Tibial nerve (tissue), 4 donors: ENCODE results near the gene ARID1B. TPM values are rescaled to one million over a fixed set of nuclear protein-coding genes. Genes with fewer than 3 reads are reported as not detected.

ENCODE experiments used
- DNase-seq, 2 donors: peaks; one replicate each; pipeline ENCODE4 v3.0.0-alpha.2; 2019; ENCODE audit warnings: low spot score in 2 of 2
- H3K27ac ChIP-seq, 4 donors: fragments of 200-600 bp; sonication (generic) in 3 of 4; one replicate each; pipeline ENCODE4 v1.5.1; 2017 to 2019; ENCODE audit warnings: mild to moderate bottlenecking in 1 of 4
- H3K27me3 ChIP-seq, 2 donors: fragments of 200-600 bp; sonication (generic) in 1 of 2; one replicate each; pipeline versions ENCODE4 v1.5.1 to v1.6.0; 2017 to 2019
- H3K36me3 ChIP-seq, 3 donors: fragments of 200-600 bp; sonication (generic); one replicate each; pipeline ENCODE4 v1.5.1; 2018 to 2019
- H3K4me1 ChIP-seq, 4 donors: fragments of 200-600 bp; sonication (generic) in 3 of 4; one replicate each; pipeline ENCODE4 v1.5.1; 2017 to 2019
- H3K4me3 ChIP-seq, 4 donors: fragments of 200-600 bp; sonication (generic) in 3 of 4; one replicate each; pipeline ENCODE4 v1.5.1; 2017 to 2019; ENCODE audit warnings: mild to moderate bottlenecking in 1 of 4, moderate library complexity in 1 of 4
- H3K9me3 ChIP-seq, 4 donors: fragments of 200-600 bp; sonication (generic) in 3 of 4; one replicate each; pipeline ENCODE4 v1.5.1; 2017 to 2019
- EP300 ChIP-seq, 2 donors: sonication (generic); formaldehyde crosslinking; IDR thresholded peaks; one replicate each; pipeline ENCODE4 v1.6.1; 2017; ENCODE audit warnings: antibody characterized with exemption in 2 of 2, mild to moderate bottlenecking in 1 of 2
- POLR2A ChIP-seq, 2 donors: fragments of 450-650 bp; IDR thresholded peaks; one replicate each; pipeline ENCODE4 v1.6.1; 2017; ENCODE audit warnings: antibody characterized with exemption in 2 of 2, mild to moderate bottlenecking in 2 of 2, moderate library complexity in 2 of 2
- WGBS, 2 donors: methylation state at CpG; one replicate each; pipeline ENCODE4 v1.1.5; 2018; 5-methylcytosine and 5-hydroxymethylcytosine counted together
- total RNA-seq, 4 donors: library from RNA; depleted of rRNA; stranded (reverse); fragments of >200 nt; gene quantifications; one replicate each; pipeline ENCODE4 v1.1.0, GENCODE V29; 2016
- TF ChIP-seq, protein P1 (sequence below), 5 experiments: fragments of 200-600 bp in 3 of 5; fragments of 450-650 bp in 2 of 5; sonication (generic) in 3 of 5; IDR thresholded peaks; one replicate each; pipeline ENCODE4 v1.5.1; 2016 to 2019; ENCODE audit warnings: antibody characterized with exemption in 5 of 5, mild to moderate bottlenecking in 3 of 5, moderate library complexity in 2 of 5

Gene ARID1B
- total RNA-seq, 4 donors from 2014 or later: 91.5 to 123 (median 110) TPM

DNA sequence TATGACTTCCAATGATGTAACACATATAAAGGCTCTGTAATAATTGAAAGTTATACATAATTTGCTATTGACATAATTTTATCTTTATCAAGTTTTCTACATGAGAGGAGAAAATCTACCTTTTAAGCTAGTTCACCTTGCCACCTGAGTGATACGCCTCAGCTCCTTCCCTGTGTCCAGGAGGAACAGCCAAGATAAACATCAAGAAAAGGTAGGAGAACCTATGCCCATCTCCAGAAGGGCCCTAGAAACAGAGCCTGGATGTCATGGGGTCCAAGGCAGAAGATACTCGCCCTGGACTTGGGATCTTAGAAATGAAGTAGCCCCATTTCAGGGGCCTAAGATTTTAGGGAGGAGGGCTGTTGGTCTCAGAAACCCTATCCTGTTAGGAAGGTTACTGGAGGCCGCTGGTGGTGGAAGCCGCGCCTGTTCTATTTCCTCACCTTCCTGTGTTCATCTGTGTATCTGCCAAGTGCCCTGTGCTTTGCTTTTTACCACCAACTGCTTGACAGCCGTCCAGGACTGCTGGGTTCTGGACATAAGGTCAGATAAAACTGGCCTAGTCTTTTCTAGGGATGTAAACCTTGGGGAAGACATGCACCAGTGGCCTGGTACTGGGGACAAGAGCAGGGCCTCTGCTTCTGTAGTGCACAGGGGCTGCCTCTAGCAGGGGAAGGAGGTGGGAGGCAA, 178.5 kb downstream of the ARID1B start:
- H3K27me3 ChIP-seq: no peaks in the 10 kb centered on the region
- H3K36me3 ChIP-seq: no peaks in the 10 kb centered on the region
- peaks cover 3 to 58% (median 18%) of the 10 kb centered on the region in 4 donors for H3K4me1 ChIP-seq
- peak overlapping the region in 2 of 4 donors; percentile 0 to 53 for H3K27ac ChIP-seq
- TF ChIP-seq, protein P1, sequence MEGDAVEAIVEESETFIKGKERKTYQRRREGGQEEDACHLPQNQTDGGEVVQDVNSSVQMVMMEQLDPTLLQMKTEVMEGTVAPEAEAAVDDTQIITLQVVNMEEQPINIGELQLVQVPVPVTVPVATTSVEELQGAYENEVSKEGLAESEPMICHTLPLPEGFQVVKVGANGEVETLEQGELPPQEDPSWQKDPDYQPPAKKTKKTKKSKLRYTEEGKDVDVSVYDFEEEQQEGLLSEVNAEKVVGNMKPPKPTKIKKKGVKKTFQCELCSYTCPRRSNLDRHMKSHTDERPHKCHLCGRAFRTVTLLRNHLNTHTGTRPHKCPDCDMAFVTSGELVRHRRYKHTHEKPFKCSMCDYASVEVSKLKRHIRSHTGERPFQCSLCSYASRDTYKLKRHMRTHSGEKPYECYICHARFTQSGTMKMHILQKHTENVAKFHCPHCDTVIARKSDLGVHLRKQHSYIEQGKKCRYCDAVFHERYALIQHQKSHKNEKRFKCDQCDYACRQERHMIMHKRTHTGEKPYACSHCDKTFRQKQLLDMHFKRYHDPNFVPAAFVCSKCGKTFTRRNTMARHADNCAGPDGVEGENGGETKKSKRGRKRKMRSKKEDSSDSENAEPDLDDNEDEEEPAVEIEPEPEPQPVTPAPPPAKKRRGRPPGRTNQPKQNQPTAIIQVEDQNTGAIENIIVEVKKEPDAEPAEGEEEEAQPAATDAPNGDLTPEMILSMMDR (IDR thresholded peaks at IDR 0.05): no peak
- TF ChIP-seq POLR2A (IDR thresholded peaks at IDR 0.05): no peak
- TF ChIP-seq EP300 (IDR thresholded peaks at IDR 0.05): peak in 1 of 2 donors; percentile 60
- no peaks in the 10 kb centered on the region for H3K9me3 ChIP-seq
- no peak overlapping the region for H3K4me3 ChIP-seq
- 69 to 80% methylated on average over 6 of the region's 6 CpGs for WGBS, 2 donors
- DNase-seq: peak in 1 of 2 donors; percentile 32

DNA sequence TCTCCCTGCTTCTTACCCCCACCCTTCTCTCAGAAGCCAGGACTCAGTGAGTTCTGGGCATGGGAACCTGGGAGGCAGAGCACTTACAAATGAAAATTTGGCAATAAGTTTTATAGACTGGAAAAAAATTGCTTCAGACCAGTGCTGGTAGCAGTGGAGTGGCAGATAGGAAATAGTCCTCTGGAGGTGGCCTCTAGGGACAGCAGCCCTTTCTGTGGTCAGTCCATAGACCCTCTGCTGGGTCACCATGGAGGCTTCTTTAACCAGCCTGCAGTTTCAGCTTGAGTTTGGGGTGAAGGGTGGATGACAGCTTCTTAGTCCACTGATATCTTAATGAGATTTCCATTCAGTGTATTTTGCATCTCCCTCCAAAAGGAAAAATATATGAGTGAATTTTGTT, 179.1 kb downstream of the ARID1B start:
- H3K27ac ChIP-seq: peak overlapping the region in 2 of 4 donors; percentile 0 to 53
- no peaks in the 10 kb centered on the region for H3K9me3 ChIP-seq
- peaks cover 3 to 58% (median 18%) of the 10 kb centered on the region in 4 donors for H3K4me1 ChIP-seq

DNA sequence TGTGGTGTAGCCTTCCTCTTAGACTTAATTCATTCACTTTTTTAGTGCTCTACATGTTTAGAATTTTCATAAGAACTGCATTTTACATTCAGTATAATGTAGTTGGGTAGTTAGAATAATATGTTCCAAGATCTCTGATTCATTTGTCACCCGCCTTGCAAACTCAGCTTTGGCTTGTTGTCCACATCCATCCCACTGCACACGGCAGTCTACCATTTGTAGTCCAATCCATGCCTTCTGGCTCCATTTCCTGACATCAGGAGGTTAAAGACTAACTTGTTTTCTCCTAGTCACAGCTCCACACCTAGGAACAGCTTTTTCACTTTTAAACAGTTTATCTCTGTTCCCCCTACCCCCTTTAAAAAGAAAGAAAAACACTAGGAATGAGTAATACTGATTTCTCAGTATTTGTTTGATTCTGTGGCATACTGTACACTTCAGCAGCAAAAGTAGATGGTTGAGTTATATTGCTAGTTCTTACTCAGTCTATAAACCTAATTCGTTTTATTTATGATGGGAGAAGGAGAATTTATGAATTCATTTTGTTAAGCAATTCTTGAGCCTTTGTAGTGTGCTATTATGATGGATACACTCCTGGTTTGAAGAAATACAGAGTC, 180.9 kb downstream of the ARID1B start:
- H3K27me3 ChIP-seq: no peaks in the 10 kb centered on the region
- TF ChIP-seq, protein P1 (IDR thresholded peaks at IDR 0.05): no peak
- no peak for TF ChIP-seq POLR2A (IDR thresholded peaks at IDR 0.05)
- H3K4me3 ChIP-seq: no peak overlapping the region
- H3K4me1 ChIP-seq: peaks cover 3 to 50% (median 16%) of the 10 kb centered on the region in 4 donors
- no peak overlapping the region for H3K27ac ChIP-seq
- no peak for DNase-seq
- H3K36me3 ChIP-seq: no peaks in the 10 kb centered on the region
- 89 to 90% methylated on average over 3 of the region's 3 CpGs for WGBS, 2 donors
- H3K9me3 ChIP-seq: no peaks in the 10 kb centered on the region

More for the DNA sequence above, 179.1 kb downstream of the ARID1B start:
- Histone ChIP-seq H3K4me3 (no peak overlapping the region), H3K27me3 (no peaks in the 10 kb centered on the region), H3K36me3 (no peaks in the 10 kb centered on the region)
- no peak for TF ChIP-seq POLR2A (IDR thresholded peaks at IDR 0.05)
- TF ChIP-seq EP300 (IDR thresholded peaks at IDR 0.05): no peak
- TF ChIP-seq, protein P1 (IDR thresholded peaks at IDR 0.05): no peak
- DNase-seq: no peak

GRCh38 chr6:156960525-156960924, 183.3 kb downstream of the ARID1B start:
- Histone ChIP-seq H3K27me3 (no peaks in the 10 kb centered on the region), H3K9me3 (no peaks in the 10 kb centered on the region), H3K36me3 (no peaks in the 10 kb centered on the region), H3K4me1 (peaks cover 0 to 50% (median 16%) of the 10 kb centered on the region in 4 donors), H3K27ac (peak overlapping the region in 1 of 4 donors; percentile 12), H3K4me3 (no peak overlapping the region)
- no peak for DNase-seq
- TF ChIP-seq EP300 (IDR thresholded peaks at IDR 0.05) (no peak), POLR2A (IDR thresholded peaks at IDR 0.05) (no peak)
- TF ChIP-seq, protein P1 (IDR thresholded peaks at IDR 0.05): no peak

DNA sequence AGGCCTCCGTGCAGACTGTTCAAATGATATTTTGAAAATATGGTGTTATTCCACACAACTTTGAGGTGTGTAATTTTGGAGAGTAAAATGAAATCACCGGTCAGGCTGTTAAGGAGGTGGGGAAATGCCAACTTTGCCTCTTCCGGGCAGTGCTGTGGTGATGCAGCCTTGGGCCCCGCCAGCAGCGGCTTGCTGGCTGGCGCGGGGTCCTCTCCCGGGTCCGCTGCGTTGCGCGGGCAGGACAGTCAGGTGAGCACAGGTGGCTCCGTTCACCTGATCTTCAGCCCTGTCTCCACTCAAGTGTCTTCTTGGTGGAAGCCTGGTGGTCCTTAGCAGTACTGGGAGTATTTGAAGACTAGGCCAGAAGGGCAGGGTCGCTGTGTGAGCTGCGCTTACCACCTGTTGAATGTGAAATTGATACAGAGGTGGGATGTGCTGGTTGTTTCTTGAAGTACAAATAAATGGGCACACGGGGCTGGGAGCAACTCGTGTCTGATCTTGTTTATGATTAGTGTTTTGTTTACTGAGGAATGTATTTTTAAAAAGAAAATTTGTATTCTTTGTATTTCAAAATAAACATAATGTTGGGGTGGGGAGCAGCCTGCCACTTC, 184.2 kb downstream of the ARID1B start:
- H3K4me3 ChIP-seq: no peak overlapping the region
- no peaks in the 10 kb centered on the region for H3K9me3 ChIP-seq
- no peak overlapping the region for H3K27ac ChIP-seq
- no peak for DNase-seq
- H3K27me3 ChIP-seq: no peaks in the 10 kb centered on the region
- no peak for TF ChIP-seq EP300 (IDR thresholded peaks at IDR 0.05)
- no peak for TF ChIP-seq POLR2A (IDR thresholded peaks at IDR 0.05)
- TF ChIP-seq, protein P1 (IDR thresholded peaks at IDR 0.05): no peak
- H3K4me1 ChIP-seq: peaks cover 0 to 42% (median 13%) of the 10 kb centered on the region in 4 donors
- no peaks in the 10 kb centered on the region for H3K36me3 ChIP-seq
- 87 to 95% methylated on average over 17 of the region's 17 CpGs for WGBS, 2 donors
